H1 (cell line): ENCODE measurements around the gene CDK5RAP3. TPM values are rescaled to one million over a fixed set of nuclear protein-coding genes. Genes with fewer than 3 reads are reported as not detected.

ENCODE experiments used
- CTCF ChIA-PET: fragments of 300-600 bp; sonication (Branson Sonifier 250); formaldehyde crosslinking; loops from one replicate; lab custom pipeline; 2021; ENCODE audit not compliant: partially characterized antibody; lab: Charles Lee
- POLR2A ChIA-PET: fragments of 300-600 bp; sonication (Branson Sonifier 250); formaldehyde crosslinking; loops from one replicate; lab custom pipeline; 2021; ENCODE audit warnings: inconsistent platforms; ENCODE audit not compliant: partially characterized antibody; lab: Charles Lee
- DNase-seq, 2 experiments: peaks; one replicate each; pipeline versions ENCODE4 v3.0.0 to v3.0.0-alpha.2; 2010 to 2022; ENCODE audit warnings: low spot score in 2 of 2, low read depth in 1 of 2, mixed read lengths in 1 of 2
- FAIRE-seq: peaks from 2 replicates; lab custom pipeline; 2011; peaks lifted over from hg19 to GRCh38; lab: Jason Lieb, UNC
- H2AFZ ChIP-seq: 2 replicates; pipeline ENCODE4 v1.8.1; 2012; ENCODE audit warnings: low read length, inconsistent platforms
- H2AK5ac ChIP-seq: 2 replicates; pipeline ENCODE4 v1.6.1; 2013; ENCODE audit warnings: low read depth, low read length
- H2BK120ac ChIP-seq: replicated peaks from 2 replicates; pipeline ENCODE3; 2013; ENCODE audit warnings: low read depth, low read length, inconsistent platforms
- H2BK12ac ChIP-seq: 2 replicates; pipeline ENCODE4 v1.6.1; 2013; ENCODE audit warnings: low read depth, low read length
- H2BK15ac ChIP-seq: 2 replicates; pipeline ENCODE4 v1.6.1; 2013; ENCODE audit warnings: low read length
- H2BK20ac ChIP-seq: 2 replicates; pipeline ENCODE4 v1.6.1; 2013; ENCODE audit warnings: low read length
- H2BK5ac ChIP-seq: 2 replicates; pipeline ENCODE4 v1.6.1; 2013; ENCODE audit warnings: low read depth, low read length
- H3K14ac ChIP-seq: 2 replicates; pipeline ENCODE4 v1.6.1; 2013; ENCODE audit warnings: inconsistent platforms; ENCODE audit not compliant: insufficient read length
- H3K18ac ChIP-seq: 2 replicates; pipeline ENCODE4 v1.6.1; 2013; ENCODE audit warnings: low read length; ENCODE audit errors: extremely low read depth
- H3K23ac ChIP-seq: 2 replicates; pipeline ENCODE4 v1.6.1; 2013; ENCODE audit warnings: inconsistent platforms; ENCODE audit not compliant: insufficient read length
- H3K23me2 ChIP-seq: 2 replicates; pipeline ENCODE4 v1.6.1; 2013; ENCODE audit warnings: low read depth, low read length
- H3K27ac ChIP-seq: 2 replicates; pipeline ENCODE4 v1.6.1; 2011; ENCODE audit warnings: low read depth, low read length, inconsistent platforms
- H3K27me3 ChIP-seq, 4 experiments: replicated peaks in 1 of 4; 1 replicate in 1 of 4; 2 replicates in 3 of 4; pipeline versions ENCODE4 v1.6.1 to v1.8.1; 2011 to 2013; ENCODE audit warnings: low read length in 3 of 4, mild to moderate bottlenecking in 3 of 4, inconsistent platforms in 2 of 4, mixed read lengths in 2 of 4, moderate library complexity in 1 of 4; ENCODE audit not compliant: control insufficient read depth in 3 of 4, insufficient read depth in 3 of 4; ENCODE audit errors: extremely low read depth in 1 of 4
- H3K36me3 ChIP-seq, 4 experiments: 2 replicates each; pipeline versions ENCODE4 v1.6.1 to v1.8.1; 2011 to 2013; ENCODE audit warnings: mild to moderate bottlenecking in 4 of 4, low read length in 3 of 4, moderate library complexity in 2 of 4, control low read depth in 1 of 4, inconsistent platforms in 1 of 4; ENCODE audit not compliant: insufficient read depth in 4 of 4, control insufficient read depth in 2 of 4
- H3K4ac ChIP-seq: replicated peaks from 2 replicates; pipeline ENCODE3; 2013; ENCODE audit warnings: low read length, low read depth, mixed read lengths, inconsistent platforms; ENCODE audit not compliant: insufficient read length
- H3K4me1 ChIP-seq, 4 experiments: replicated peaks in 1 of 4; 1 replicate in 1 of 4; 2 replicates in 3 of 4; pipeline versions ENCODE4 v1.6.1 to v1.8.1; 2011 to 2013; ENCODE audit warnings: low read length in 3 of 4, inconsistent platforms in 2 of 4, mixed read lengths in 1 of 4; ENCODE audit not compliant: insufficient read depth in 4 of 4, control insufficient read depth in 3 of 4
- H3K4me2 ChIP-seq, 2 experiments: 2 replicates each; pipeline versions ENCODE4 v1.6.1 to v1.8.1; 2011 to 2013; ENCODE audit warnings: low read depth in 2 of 2, low read length in 2 of 2, control low read depth in 1 of 2, inconsistent platforms in 1 of 2, mild to moderate bottlenecking in 1 of 2; ENCODE audit not compliant: insufficient read depth in 1 of 2
- H3K4me3 ChIP-seq, 4 experiments: fragments of 200-600, 300-600 bp in 1 of 4; sonication (generic), shearing (Covaris generic), sonication (Bioruptor Twin) in 1 of 4; 2 replicates each; pipeline versions ENCODE4 v1.5.1 to v1.8.1; 2011 to 2016; ENCODE audit warnings: low read length in 4 of 4, low read depth in 3 of 4, control low read depth in 2 of 4, inconsistent platforms in 2 of 4, mild to moderate bottlenecking in 2 of 4, mixed read lengths in 1 of 4, moderate library complexity in 1 of 4; ENCODE audit not compliant: insufficient read depth in 2 of 4; ENCODE audit errors: extremely low read depth in 1 of 4
- H3K56ac ChIP-seq: replicated peaks from 2 replicates; pipeline ENCODE3; 2013; ENCODE audit warnings: low read depth, mild to moderate bottlenecking, mixed read lengths, low read length, inconsistent platforms; ENCODE audit not compliant: insufficient read length
- H3K79me1 ChIP-seq: 2 replicates; pipeline ENCODE4 v1.6.1; 2013; ENCODE audit warnings: low read depth, low read length, control low read depth
- H3K79me2 ChIP-seq, 2 experiments: 2 replicates each; pipeline versions ENCODE4 v1.6.1 to v1.8.1; 2012 to 2013; ENCODE audit warnings: low read length in 2 of 2, mild to moderate bottlenecking in 2 of 2, inconsistent platforms in 1 of 2; ENCODE audit not compliant: insufficient read depth in 2 of 2, control insufficient read depth in 1 of 2
- H3K9ac ChIP-seq, 4 experiments: replicated peaks in 1 of 4; 1 replicate in 1 of 4; 2 replicates in 3 of 4; pipeline versions ENCODE4 v1.6.1 to v1.8.1; 2011 to 2013; ENCODE audit warnings: low read depth in 3 of 4, low read length in 3 of 4, control low read depth in 2 of 4, mild to moderate bottlenecking in 2 of 4, moderate library complexity in 2 of 4, inconsistent platforms in 1 of 4; ENCODE audit errors: extremely low read depth in 1 of 4
- H3K9me3 ChIP-seq, 2 experiments: 2 replicates each; pipeline versions ENCODE4 v1.6.1 to v1.8.1; 2012 to 2013; ENCODE audit warnings: mild to moderate bottlenecking in 2 of 2, moderate library complexity in 2 of 2, control low read depth in 1 of 2, inconsistent platforms in 1 of 2, low read depth in 1 of 2, low read length in 1 of 2, mixed read lengths in 1 of 2; ENCODE audit not compliant: insufficient read depth in 2 of 2
- H4K20me1 ChIP-seq, 2 experiments: replicated peaks in 1 of 2; 2 replicates each; pipeline versions ENCODE3 to v1.8.1; 2011 to 2013; ENCODE audit warnings: inconsistent platforms in 2 of 2, low read length in 2 of 2, mild to moderate bottlenecking in 1 of 2; ENCODE audit not compliant: insufficient read depth in 2 of 2, control insufficient read depth in 1 of 2
- H4K5ac ChIP-seq: 2 replicates; pipeline ENCODE4 v1.6.1; 2013; ENCODE audit warnings: low read length, low read depth, mixed read lengths, inconsistent platforms; ENCODE audit not compliant: insufficient read length
- H4K8ac ChIP-seq: 2 replicates; pipeline ENCODE4 v1.8.0; 2013; ENCODE audit warnings: mild to moderate bottlenecking, moderate library complexity, low read length, inconsistent platforms; ENCODE audit not compliant: insufficient read depth; ENCODE audit errors: extremely low read depth
- H4K91ac ChIP-seq: replicated peaks from 2 replicates; pipeline ENCODE3; 2013; ENCODE audit warnings: low read length, mixed read lengths, inconsistent platforms; ENCODE audit not compliant: insufficient read length
- CBX5 ChIP-seq: fragments of 300-800, 300-1000 bp; sonication (generic); IDR thresholded peaks from 2 replicates; pipeline ENCODE4 v1.7.1; 2016; ENCODE audit warnings: antibody characterized with exemption, low read length, low read depth
- CHD1 ChIP-seq: IDR thresholded peaks from 2 replicates; pipeline ENCODE4 v1.6.1; 2012; ENCODE audit warnings: low read depth, low read length, improper control_type of control experiment
- CREB1 ChIP-seq: IDR thresholded peaks from 2 replicates; pipeline ENCODE4 v1.6.1; 2012; ENCODE audit warnings: inconsistent platforms
- EP300 ChIP-seq, 2 experiments: IDR thresholded peaks; 1 replicate in 1 of 2; 2 replicates in 1 of 2; pipeline ENCODE4 v1.6.1; 2011 to 2012; ENCODE audit warnings: low read depth in 2 of 2, low read length in 2 of 2, mild to moderate bottlenecking in 2 of 2, borderline replicate concordance in 1 of 2, inconsistent platforms in 1 of 2, moderate library complexity in 1 of 2
- JUN ChIP-seq: IDR thresholded peaks from 2 replicates; pipeline ENCODE4 v1.6.1; 2011; ENCODE audit warnings: low read depth, mild to moderate bottlenecking, improper control_type of control experiment, low read length
- JUND ChIP-seq: IDR thresholded peaks from 2 replicates; pipeline ENCODE4 v1.6.1; 2011; ENCODE audit warnings: mild to moderate bottlenecking, improper control_type of control experiment, low read length
- KDM1A ChIP-seq: fragments of 200-600, 300-600 bp; sonication (generic); IDR thresholded peaks from 2 replicates; pipeline ENCODE4 v1.7.1; 2016; ENCODE audit warnings: mild to moderate bottlenecking, low read length, borderline replicate concordance
- KDM4A ChIP-seq: IDR thresholded peaks from one replicate; pipeline ENCODE4 v1.7.1; 2012; ENCODE audit warnings: low read depth, mild to moderate bottlenecking, moderate library complexity, low read length, inconsistent platforms; ENCODE audit not compliant: severe bottlenecking
- POLR2A ChIP-seq, 2 experiments: IDR thresholded peaks; 1 replicate in 1 of 2; 2 replicates in 1 of 2; pipeline ENCODE4 v1.6.1; 2011; ENCODE audit warnings: low read depth in 2 of 2, low read length in 2 of 2, mild to moderate bottlenecking in 2 of 2; ENCODE audit errors: control extremely low read depth in 1 of 2
- RBBP5 ChIP-seq: IDR thresholded peaks from 2 replicates; pipeline ENCODE4 v1.7.1; 2012; ENCODE audit warnings: low read depth, mild to moderate bottlenecking, inconsistent platforms, low read length, moderate library complexity, borderline replicate concordance
- RXRA ChIP-seq: IDR thresholded peaks from 2 replicates; pipeline ENCODE4 v1.6.1; 2011; ENCODE audit warnings: low read depth, mild to moderate bottlenecking, low read length, moderate library complexity; ENCODE audit not compliant: insufficient read depth
- TBP ChIP-seq: IDR thresholded peaks from 2 replicates; pipeline ENCODE4 v1.6.1; 2011; ENCODE audit warnings: low read depth, low read length, improper control_type of control experiment
- WGBS, 2 experiments: shearing (Covaris generic) in 1 of 2; methylation state at CpG; one replicate each; pipeline versions ENCODE4 v1.1.6 to v1.1.7; 2013 to 2015; ENCODE audit warnings: low lambda C conversion rate in 2 of 2, mixed read lengths in 2 of 2, inconsistent platforms in 1 of 2, low coverage in 1 of 2, missing lambda C conversion rate in 1 of 2; ENCODE audit not compliant: insufficient replicate concordance in 2 of 2, insufficient coverage in 1 of 2, insufficient read length in 1 of 2; ENCODE audit errors: extremely low coverage in 1 of 2, missing lambda C conversion rate in 1 of 2; 5-methylcytosine and 5-hydroxymethylcytosine counted together
- polyA plus RNA-seq, 7 experiments: library from polyadenylated mRNA; depleted of rRNA in 3 of 7; stranded (reverse) in 5 of 7; unstranded in 2 of 7; fragments of >200 nt in 5 of 7; fragments of 200-250 nt in 2 of 7; gene quantifications; 1 replicate in 5 of 7; 2 replicates in 1 of 7; 4 replicates in 1 of 7; pipeline versions ENCODE4 v1.2.1 to v1.2.3, GENCODE V29; 2011 to 2013; ENCODE audit warnings: missing spikeins in 2 of 7, mixed read lengths in 2 of 7
- total RNA-seq: library from RNA; stranded (reverse); fragmentation: NEBNext Ultra II Directional; extraction: Animal tissue kit (Norgen Biotek cat#: 25700); gene quantifications from 2 replicates; pipeline ENCODE4 v1.2.1, GENCODE V29; 2021
- TF ChIP-seq, protein P1 (sequence below): IDR thresholded peaks from 2 replicates; pipeline ENCODE4 v1.6.1; 2012; ENCODE audit warnings: low read length, inconsistent platforms

Gene CDK5RAP3
- total and polyA plus RNA-seq, 2 of the 8 experiments (the other 6 are each of a cell fraction or from before 2014, with no cell fraction given) = 88.2 to 93.2 TPM

DNA sequence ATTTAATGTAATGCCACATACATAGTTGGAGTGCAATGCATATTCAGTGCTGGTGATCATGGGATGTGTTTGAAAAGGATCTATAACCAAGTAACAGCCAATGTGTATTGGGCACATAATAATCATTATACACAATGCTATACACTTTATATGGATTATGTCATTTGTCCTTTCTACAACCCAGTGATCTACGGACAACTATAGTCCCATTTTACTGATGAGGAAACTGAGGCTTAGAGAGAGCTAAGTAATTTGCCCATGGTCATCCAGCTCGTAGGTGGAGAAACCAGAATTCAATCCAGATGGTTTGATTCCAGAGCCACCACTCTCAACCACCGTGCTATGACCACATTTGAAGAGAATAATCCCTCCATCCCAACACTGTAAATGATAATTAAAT is 39.3 kb downstream of the CDK5RAP3 start:
- no peaks in the 10 kb centered on the region for H3K36me3 ChIP-seq
- no peak overlapping the region for H2BK120ac ChIP-seq
- H3K56ac ChIP-seq = no peak overlapping the region
- no peaks in the 10 kb centered on the region for H4K20me1 ChIP-seq
- H3K4ac ChIP-seq = no peak overlapping the region
- FAIRE-seq (no peak), DNase-seq (no peak)
- peaks cover 5 to 20% (median 9%) of the 10 kb centered on the region in 4 experiments for H3K4me1 ChIP-seq
- POLR2A ChIA-PET = interaction anchor here (1.0 to 1.6 kb wide), 2 partner anchors 16 to 38 kb away, joined by 3 to 5 read pairs; partner anchors contain the start of gene NFE2L1
- H2BK5ac ChIP-seq = no peak overlapping the region
- CTCF ChIA-PET = interaction anchor here (1.2 to 27.8 kb wide), 6 partner anchors 8 to 59 kb away, joined by 3 to 698 read pairs (median 168); partner anchors contain the start of genes CDK5RAP3, PNPO and PRR15L
- H3K23ac ChIP-seq = no peak overlapping the region
- H3K9me3 ChIP-seq = no peaks in the 10 kb centered on the region
- WGBS, 2 experiments = 95% methylated on average over 3 of the region's 3 CpGs; no CpG with 5 or more reads in 1 of the 2 experiments
- TF ChIP-seq JUN (no peak), CREB1 (no peak), JUND (no peak), CHD1 (no peak), RBBP5 (no peak), CBX5 (no peak), POLR2A (IDR thresholded peaks at IDR 0.05; ENCODE audit: control extremely low read depth in 1 of 2, low read depth in 2 of 2, low read length in 2 of 2) (no peak), KDM1A (no peak), TBP (no peak), EP300 (IDR thresholded peaks at IDR 0.05; ENCODE audit: borderline replicate concordance in 1 of 2, low read depth in 2 of 2, low read length in 2 of 2) (no peak), RXRA (no peak), KDM4A (no peak)
- TF ChIP-seq, protein P1, sequence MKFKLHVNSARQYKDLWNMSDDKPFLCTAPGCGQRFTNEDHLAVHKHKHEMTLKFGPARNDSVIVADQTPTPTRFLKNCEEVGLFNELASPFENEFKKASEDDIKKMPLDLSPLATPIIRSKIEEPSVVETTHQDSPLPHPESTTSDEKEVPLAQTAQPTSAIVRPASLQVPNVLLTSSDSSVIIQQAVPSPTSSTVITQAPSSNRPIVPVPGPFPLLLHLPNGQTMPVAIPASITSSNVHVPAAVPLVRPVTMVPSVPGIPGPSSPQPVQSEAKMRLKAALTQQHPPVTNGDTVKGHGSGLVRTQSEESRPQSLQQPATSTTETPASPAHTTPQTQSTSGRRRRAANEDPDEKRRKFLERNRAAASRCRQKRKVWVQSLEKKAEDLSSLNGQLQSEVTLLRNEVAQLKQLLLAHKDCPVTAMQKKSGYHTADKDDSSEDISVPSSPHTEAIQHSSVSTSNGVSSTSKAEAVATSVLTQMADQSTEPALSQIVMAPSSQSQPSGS = no peak
- H3K4me2 ChIP-seq = no peak overlapping the region
- H3K27me3 ChIP-seq = peaks cover 0 to 13% (median 8%) of the 10 kb centered on the region in 4 experiments; a peak in 6 of 7 replicates
- H3K4me3 ChIP-seq = no peak overlapping the region
- H2BK15ac ChIP-seq = no peak overlapping the region
- no peak overlapping the region for H2BK20ac ChIP-seq
- no peak overlapping the region for H2BK12ac ChIP-seq
- no peaks in the 10 kb centered on the region for H3K79me2 ChIP-seq
- no peak overlapping the region for H4K5ac ChIP-seq
- no peak overlapping the region for H4K91ac ChIP-seq
- H2AFZ ChIP-seq = no peak overlapping the region
- H2AK5ac ChIP-seq = no peak overlapping the region
- no peak overlapping the region for H3K18ac ChIP-seq
- H3K79me1 ChIP-seq = no peaks in the 10 kb centered on the region
- no peak overlapping the region for H4K8ac ChIP-seq
- no peak overlapping the region for H3K27ac ChIP-seq
- no peak overlapping the region for H3K14ac ChIP-seq
- peaks cover 8% of the 10 kb centered on the region for H3K23me2 ChIP-seq
- H3K9ac ChIP-seq = no peak overlapping the region
